HCT116 (cell line): ENCODE results near the gene FGFR4. TPM values are rescaled to one million over a fixed set of nuclear protein-coding genes. Genes with fewer than 3 reads are reported as not detected.

ENCODE experiments used
- ATAC-seq: fragments of 200-7000 bp; cut with Tn5 transposase; 2 replicates; pipeline ENCODE4 v1.9.1; 2020; ENCODE audit warnings: mild to moderate bottlenecking, moderate library complexity
- BruUV-seq: library from RNA; stranded (reverse); fragments of 400-500 nt; replicated peaks from 2 replicates; lab custom pipeline; 2021; lab: Mats Ljungman, UMichigan
- CTCF ChIA-PET: fragments of 300-600 bp; sonication (Branson Sonifier 250); formaldehyde crosslinking; loops from one replicate; lab custom pipeline; 2021; ENCODE audit warnings: antibody characterized with exemption; lab: Charles Lee
- POLR2A ChIA-PET: fragments of 300-600, 350-600 bp; sonication (Branson Sonifier 250); formaldehyde crosslinking; loops from one replicate; lab custom pipeline; 2021; ENCODE audit warnings: antibody characterized with exemption; lab: Charles Lee
- RAD21 ChIA-PET, 2 experiments: fragments of 300-600 bp; sonication (Branson Sonifier 250); formaldehyde crosslinking; loops; one replicate each; lab custom pipeline; 2023; ENCODE audit warnings: low total read pairs in 2 of 2; ENCODE audit not compliant: uncharacterized antibody in 2 of 2, unreplicated experiment in 2 of 2, low non-redundant PET in 1 of 2; lab: Charles Lee
- DNase-seq: peaks from one replicate; pipeline ENCODE4 v3.0.0-alpha.2; 2010; ENCODE audit warnings: low read depth, low spot score
- H2AFZ ChIP-seq: fragments of 200-600 bp; shearing (Covaris generic), sonication (generic); 2 replicates; pipeline ENCODE4 v1.6.1; 2017; ENCODE audit warnings: low read depth, mixed run types, mixed read lengths, antibody characterized with exemption, low read length; ENCODE audit not compliant: poor library complexity, severe bottlenecking
- H3K27ac ChIP-seq: 2 replicates; pipeline ENCODE4 v1.5.1; 2012; ENCODE audit warnings: low read depth, low read length
- H3K27me3 ChIP-seq: fragments of 200-600 bp; sonication (generic); 2 replicates; pipeline ENCODE4 v1.6.1; 2016; ENCODE audit warnings: mixed run types, low read length, mixed read lengths; ENCODE audit not compliant: insufficient read depth
- H3K36me3 ChIP-seq, 2 experiments: fragments of 200-500 bp in 1 of 2; fragments of 200-600 bp in 1 of 2; sonication (Bioruptor generic) in 1 of 2; sonication (generic) in 1 of 2; 2 replicates each; pipeline versions ENCODE4 v1.5.1 to v1.6.1; 2014 to 2016; ENCODE audit warnings: low read length in 2 of 2, inconsistent platforms in 1 of 2, mixed read lengths in 1 of 2, mixed run types in 1 of 2; ENCODE audit not compliant: insufficient read depth in 2 of 2, control insufficient read depth in 1 of 2
- H3K4me1 ChIP-seq, 2 experiments: fragments of 200-600 bp in 1 of 2; sonication (generic) in 1 of 2; 2 replicates each; pipeline versions ENCODE4 v1.5.1 to v1.6.1; 2012 to 2017; ENCODE audit warnings: low read length in 2 of 2, inconsistent platforms in 1 of 2, mild to moderate bottlenecking in 1 of 2, mixed read lengths in 1 of 2, mixed run types in 1 of 2, moderate library complexity in 1 of 2; ENCODE audit not compliant: insufficient read depth in 2 of 2, control insufficient read depth in 1 of 2
- H3K4me2 ChIP-seq: fragments of 200-600 bp; sonication (generic); 2 replicates; pipeline ENCODE4 v1.6.1; 2017; ENCODE audit warnings: mixed run types, low read length, mixed read lengths
- H3K4me3 ChIP-seq, 2 experiments: fragments of 200-600 bp in 1 of 2; sonication (generic) in 1 of 2; replicated peaks in 1 of 2; 2 replicates each; pipeline ENCODE4 v1.5.1; 2011 to 2016; ENCODE audit warnings: low read length in 2 of 2, control low read depth in 1 of 2, low read depth in 1 of 2, mild to moderate bottlenecking in 1 of 2, mixed read lengths in 1 of 2, mixed run types in 1 of 2
- H3K79me2 ChIP-seq: fragments of 200-600 bp; sonication (generic); 2 replicates; pipeline ENCODE4 v1.6.1; 2017; ENCODE audit warnings: mild to moderate bottlenecking, mixed run types, low read length, moderate library complexity, mixed read lengths; ENCODE audit not compliant: insufficient read depth
- H3K9ac ChIP-seq: fragments of 200-600 bp; sonication (generic); 2 replicates; pipeline ENCODE4 v1.6.1; 2016; ENCODE audit warnings: low read length, mixed read lengths
- H3K9me2 ChIP-seq: fragments of 200-600 bp; sonication (generic), shearing (Covaris generic); 2 replicates; pipeline ENCODE4 v1.6.1; 2017; ENCODE audit warnings: mixed run types, mild to moderate bottlenecking, moderate library complexity; ENCODE audit not compliant: insufficient read depth
- H3K9me3 ChIP-seq, 2 experiments: fragments of 200-500 bp in 1 of 2; fragments of 200-600 bp in 1 of 2; sonication (Bioruptor generic) in 1 of 2; sonication (generic) in 1 of 2; 2 replicates each; pipeline ENCODE4 v1.6.1; 2014 to 2017; ENCODE audit warnings: low read length in 2 of 2, mixed read lengths in 2 of 2, inconsistent platforms in 1 of 2, low read depth in 1 of 2, mild to moderate bottlenecking in 1 of 2, mixed run types in 1 of 2, moderate library complexity in 1 of 2; ENCODE audit not compliant: control insufficient read depth in 1 of 2, insufficient read depth in 1 of 2
- H4K20me1 ChIP-seq: fragments of 200-600 bp; sonication (generic), shearing (Covaris generic); 2 replicates; pipeline ENCODE4 v1.6.1; 2017; ENCODE audit warnings: mixed run types, mild to moderate bottlenecking, moderate library complexity; ENCODE audit not compliant: insufficient read depth
- CTCF ChIP-seq, 3 experiments: fragments of 200-600 bp in 1 of 3; sonication (generic) in 1 of 3; IDR thresholded peaks in 2 of 3; conservative IDR thresholded peaks in 1 of 3; 2 replicates each; pipeline ENCODE4 v1.5.1; 2012 to 2017; ENCODE audit warnings: low read depth in 2 of 3, low read length in 2 of 3, antibody characterized with exemption in 1 of 3, borderline replicate concordance in 1 of 3, control low read depth in 1 of 3, mild to moderate bottlenecking in 1 of 3, mixed read lengths in 1 of 3, mixed run types in 1 of 3, moderate library complexity in 1 of 3; ENCODE audit not compliant: insufficient read depth in 1 of 3
- FOSL1 ChIP-seq: IDR thresholded peaks from 2 replicates; pipeline ENCODE4 v1.6.1; 2012; ENCODE audit warnings: low read depth
- JUND ChIP-seq: IDR thresholded peaks from 2 replicates; pipeline ENCODE4 v1.6.1; 2012
- MAX ChIP-seq: IDR thresholded peaks from 2 replicates; pipeline ENCODE4 v1.6.1; 2012
- ZBTB33 ChIP-seq: IDR thresholded peaks from 2 replicates; pipeline ENCODE4 v1.6.1; 2011; ENCODE audit warnings: mild to moderate bottlenecking, low read length, moderate library complexity; ENCODE audit not compliant: insufficient replicate concordance; ENCODE audit errors: extremely low read depth
- intact Hi-C: fragments of 100-400 bp; cut with micrococcal nuclease; formaldehyde crosslinking; loops from 2 replicates; pipeline ENCODE4 v1.10.0; 2022
- total RNA-seq: library from RNA; stranded (reverse); gene quantifications from one replicate; pipeline ENCODE4 v1.2.1, GENCODE V29; 2021; ENCODE audit not compliant: unreplicated experiment

Gene FGFR4
- total RNA-seq, 1 experiment from 2014 or later, result 78.1 TPM

- POLR2A ChIA-PET, result no interaction called here
These were observed 6.5 kb downstream of the FGFR4 start for GRCh38 chr5:177093082-177093712.

More at GRCh38 chr5:177093082-177093712, 6.5 kb downstream of the FGFR4 start:
- intact Hi-C loops, result no loop called here
- Histone ChIP-seq H3K4me3 (no peak overlapping the region), H2AFZ (no peak overlapping the region), H3K4me1 (no peaks in the 10 kb centered on the region; a peak in 1 of 4 replicates), H3K9me3 (no peaks in the 10 kb centered on the region), H3K4me2 (no peak overlapping the region), H3K36me3 (peaks cover 5 to 12% of the 10 kb centered on the region in 2 experiments; a peak in 2 of 4 replicates), H3K9ac (no peak overlapping the region)
- DNase-seq, result no peak
- CTCF ChIA-PET, result no interaction called here
- no TSS peak for BruUV-seq
- no peak for TF ChIP-seq FOSL1
- TF ChIP-seq JUND, result no peak
- TF ChIP-seq MAX, result no peak
- TF ChIP-seq CTCF (IDR thresholded peaks at IDR 0.05 in 2 of 3, conservative IDR thresholded peaks at IDR 0.05 in 1 of 3; ENCODE audit: borderline replicate concordance in 1 of 3, insufficient read depth in 1 of 3, low read depth in 2 of 3, low read length in 2 of 3), result no peak
- no peak for TF ChIP-seq ZBTB33
- TF ChIP-seq, all 23 proteins: peak for 0
- peaks cover 13% of the 10 kb centered on the region for H3K79me2 ChIP-seq
- no peak for ATAC-seq
- H3K27me3 ChIP-seq, result no peaks in the 10 kb centered on the region
- no peaks in the 10 kb centered on the region for H4K20me1 ChIP-seq
- RAD21 ChIA-PET, result no interaction called here
- no peaks in the 10 kb centered on the region for H3K9me2 ChIP-seq
- H3K27ac ChIP-seq, result no peak overlapping the region
